GM10847 (cell line): ENCODE data around the gene STIP1.
A peak's percentile ranks its signal among the peaks of the same experiment; 100 is the strongest.

Experiments
- POLR2A ChIP-seq: IDR thresholded peaks from 2 replicates; pipeline ENCODE4 v1.6.1; 2011; ENCODE audit not compliant: insufficient read length; ENCODE audit errors: extremely low read depth

The STIP1 gene

DNA sequence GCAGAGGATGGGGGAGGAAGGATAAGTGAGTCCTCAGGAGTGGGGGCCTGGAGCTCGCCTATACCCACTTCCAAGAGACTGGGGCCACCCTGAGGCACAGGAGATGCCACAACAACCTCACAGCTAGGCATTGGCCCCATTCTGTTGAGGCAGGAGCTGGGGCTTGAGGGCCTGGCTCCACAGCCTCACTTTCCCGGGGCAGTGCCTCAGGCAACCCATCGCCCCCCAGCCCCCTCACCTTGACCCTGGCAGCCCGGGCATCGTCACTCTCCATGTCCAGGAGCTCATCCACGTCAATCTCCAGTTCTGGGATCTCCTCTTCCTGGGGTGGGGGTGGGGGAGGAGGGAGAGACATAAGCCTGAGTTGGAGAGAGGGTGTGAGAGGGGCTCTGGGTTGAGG lies 59.0 kb downstream of the STIP1 start:
- TF ChIP-seq POLR2A = no peak

DNA sequence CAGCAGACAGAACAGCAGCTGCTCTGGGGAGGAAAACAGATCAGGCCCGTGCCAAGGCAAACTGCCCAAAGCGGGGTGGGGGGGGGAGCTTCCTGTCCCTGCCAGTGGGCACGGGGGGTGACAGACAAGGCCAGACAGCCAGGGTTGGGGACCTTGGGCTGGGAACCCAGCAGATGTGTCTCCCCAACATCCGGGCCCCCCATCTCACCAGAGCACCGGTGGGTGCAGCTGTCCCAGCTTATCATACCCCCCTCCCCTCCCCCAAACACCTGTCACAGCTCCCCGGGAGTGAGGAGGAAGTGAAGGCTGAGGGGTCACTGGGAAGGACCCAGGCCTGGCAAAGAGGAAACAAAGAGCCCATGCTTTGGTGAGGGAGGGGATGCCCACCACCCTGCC lies 59.4 kb downstream of the STIP1 start:
- TF ChIP-seq POLR2A = no peak

DNA sequence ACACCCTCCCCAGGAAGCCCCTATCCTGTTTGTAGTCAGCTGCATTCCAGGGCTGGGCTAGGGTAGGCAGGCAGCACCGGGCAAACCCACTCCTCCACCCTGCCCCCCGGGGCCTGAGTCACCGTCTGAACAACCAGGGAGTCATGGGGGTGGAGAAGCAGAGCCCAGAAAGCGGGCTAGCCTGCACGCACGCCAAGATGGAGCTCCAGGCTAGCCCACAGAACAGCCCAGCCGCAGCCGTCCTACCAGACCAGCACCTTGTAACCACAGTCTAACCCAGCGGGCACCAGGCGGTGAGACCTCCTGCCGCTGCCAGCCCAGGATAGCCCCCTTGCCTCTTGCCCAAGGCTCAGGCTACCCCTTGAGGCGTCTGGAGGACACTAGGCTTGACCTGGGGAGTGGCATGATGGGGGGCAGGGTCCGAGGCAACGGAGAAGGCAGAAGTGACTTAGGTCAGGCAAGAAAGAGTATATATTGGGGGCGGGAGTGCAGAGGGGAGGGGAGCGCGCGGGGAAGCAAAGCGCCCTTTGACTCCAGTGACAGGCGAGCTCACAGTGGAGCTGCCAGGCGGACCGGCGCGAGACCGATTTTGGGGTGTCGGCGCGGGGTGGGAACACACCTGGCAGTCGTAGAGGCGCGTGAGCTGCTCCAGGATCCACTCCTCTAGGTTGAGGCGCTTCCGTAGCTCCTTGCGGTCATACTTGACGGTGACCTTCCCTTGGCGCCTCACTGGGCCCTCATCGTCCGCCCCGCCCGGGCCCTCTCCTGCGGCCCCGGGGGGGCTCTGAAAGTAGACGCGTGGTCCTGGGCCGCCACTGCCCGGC lies 60.0 kb downstream of the STIP1 start:
- peak; percentile 26 for TF ChIP-seq POLR2A

DNA sequence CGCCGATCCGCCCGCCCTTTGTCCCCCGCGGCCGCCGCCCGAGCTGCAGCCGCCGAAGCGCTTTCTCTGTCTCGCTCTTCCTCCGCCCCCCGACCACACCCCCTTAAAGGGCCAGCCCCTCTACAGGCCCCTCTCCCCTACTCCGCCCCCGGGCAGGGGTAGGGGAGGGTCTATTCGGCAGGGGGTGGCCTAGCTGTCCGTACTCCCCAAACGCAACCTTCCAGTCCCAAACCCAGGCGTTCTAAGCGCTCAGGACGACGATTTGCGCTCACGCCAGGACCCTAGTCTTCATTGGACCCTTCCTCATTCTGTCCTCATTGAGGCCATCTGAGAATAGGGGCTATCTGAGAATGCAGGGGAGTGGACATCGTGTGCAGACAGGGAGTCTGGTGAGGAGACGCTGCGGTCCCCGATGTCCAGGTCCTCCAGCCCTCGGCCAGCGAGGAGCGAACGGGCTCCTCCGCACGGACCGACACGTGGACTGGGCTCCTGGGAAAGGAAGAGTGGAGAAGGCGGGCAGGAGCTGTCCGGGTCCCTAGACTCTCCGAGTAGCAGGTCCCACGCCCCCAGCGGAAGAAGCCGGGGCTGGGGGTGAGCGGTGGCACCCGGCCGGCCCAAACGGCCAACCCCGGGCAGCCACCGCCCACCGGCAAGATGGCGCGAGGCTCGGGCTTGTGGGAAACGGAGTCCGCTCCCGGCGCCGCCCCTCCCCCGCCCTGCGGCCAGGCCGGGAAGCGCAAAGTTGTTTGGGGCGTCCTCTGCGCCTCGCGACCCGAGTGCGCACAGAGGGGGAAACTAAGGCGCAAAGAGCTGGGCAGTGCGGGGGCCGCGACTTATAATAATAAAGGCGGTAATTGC lies 61.1 kb downstream of the STIP1 start, which contains the start of gene PPP1R14B:
Gene PPP1R14B (minus strand): TSS at position 73 of the 858 bp plus-strand sequence. CDS start 270 bp downstream, outside the sequence.
- no peak for TF ChIP-seq POLR2A

DNA sequence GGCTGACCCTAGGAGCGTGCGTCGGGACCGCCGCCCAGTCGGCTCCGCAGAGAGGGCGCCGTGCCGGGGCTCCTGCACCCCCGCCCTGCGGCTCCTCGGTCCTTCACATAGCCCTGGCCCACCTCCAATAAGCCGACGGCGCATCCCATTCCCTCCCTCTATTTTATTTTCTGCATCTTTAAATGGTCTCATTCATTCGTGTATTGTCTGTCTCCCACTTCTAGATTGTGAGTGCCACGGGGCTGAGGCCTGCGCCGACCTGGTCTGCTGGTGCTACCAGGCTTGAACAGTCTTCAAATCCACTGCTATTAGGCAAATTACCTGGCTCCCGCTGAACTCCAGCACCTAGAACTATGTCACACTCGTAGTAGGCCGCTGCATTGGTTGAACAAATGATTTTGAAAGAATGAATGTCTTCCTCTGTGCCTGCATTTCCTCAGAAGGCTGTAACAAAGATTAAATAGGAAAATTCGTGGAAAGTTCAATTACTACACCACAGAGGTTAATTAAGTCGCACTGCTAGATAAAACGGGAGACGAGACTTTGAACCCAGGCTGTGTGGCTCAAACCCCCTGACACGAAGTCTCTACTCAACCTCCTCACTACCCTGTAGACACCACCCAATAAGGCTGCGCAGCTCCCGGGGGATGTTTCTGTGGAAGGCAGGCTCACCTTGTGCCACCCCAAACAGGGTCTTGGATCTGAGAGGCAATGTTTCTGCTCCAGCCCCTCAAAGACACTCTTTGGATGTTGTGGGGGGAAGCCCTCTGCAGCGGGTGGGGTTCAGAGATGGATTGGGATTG lies 62.0 kb downstream of the STIP1 start:
- TF ChIP-seq POLR2A = no peak

DNA sequence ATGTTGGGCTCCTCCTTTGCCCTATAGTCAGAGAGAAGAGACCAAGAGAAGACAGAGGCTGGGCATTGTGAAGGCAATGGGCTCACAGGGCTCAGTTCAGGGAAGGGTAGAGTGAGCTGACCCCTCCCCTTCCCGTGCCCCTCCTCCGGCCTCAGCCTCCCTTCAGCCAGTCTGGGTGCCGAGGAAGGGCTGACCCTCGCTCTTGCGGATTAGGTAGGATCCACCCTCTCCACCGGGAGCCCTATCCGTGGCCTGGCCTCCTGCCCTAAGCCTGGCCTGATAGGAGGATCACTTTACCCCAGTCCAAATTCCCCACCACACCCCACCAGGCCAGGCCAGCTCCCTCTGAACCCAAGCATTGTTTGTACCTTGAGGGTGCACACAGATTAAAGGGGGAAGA lies 62.6 kb downstream of the STIP1 start:
- TF ChIP-seq POLR2A = no peak

DNA sequence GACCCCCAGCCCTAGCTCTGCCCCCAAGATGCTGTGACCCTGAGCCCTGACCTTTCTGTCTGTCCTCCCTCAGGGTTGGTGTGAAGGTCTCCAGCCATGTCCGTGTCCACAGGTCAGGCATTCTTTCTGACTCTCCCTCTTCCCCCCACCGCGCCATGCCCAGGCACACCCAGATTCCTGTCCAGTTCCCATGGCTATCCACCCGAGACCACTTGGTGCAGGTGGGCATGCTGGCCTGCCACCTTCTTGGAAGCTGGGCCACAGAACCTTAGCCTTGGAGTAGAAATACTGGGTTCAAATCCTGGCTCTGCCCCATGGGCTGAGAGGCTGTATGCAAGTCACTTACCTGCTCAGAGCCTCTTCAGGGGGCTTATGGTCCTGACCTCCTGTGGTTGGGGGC lies 63.1 kb downstream of the STIP1 start:
- no peak for TF ChIP-seq POLR2A

DNA sequence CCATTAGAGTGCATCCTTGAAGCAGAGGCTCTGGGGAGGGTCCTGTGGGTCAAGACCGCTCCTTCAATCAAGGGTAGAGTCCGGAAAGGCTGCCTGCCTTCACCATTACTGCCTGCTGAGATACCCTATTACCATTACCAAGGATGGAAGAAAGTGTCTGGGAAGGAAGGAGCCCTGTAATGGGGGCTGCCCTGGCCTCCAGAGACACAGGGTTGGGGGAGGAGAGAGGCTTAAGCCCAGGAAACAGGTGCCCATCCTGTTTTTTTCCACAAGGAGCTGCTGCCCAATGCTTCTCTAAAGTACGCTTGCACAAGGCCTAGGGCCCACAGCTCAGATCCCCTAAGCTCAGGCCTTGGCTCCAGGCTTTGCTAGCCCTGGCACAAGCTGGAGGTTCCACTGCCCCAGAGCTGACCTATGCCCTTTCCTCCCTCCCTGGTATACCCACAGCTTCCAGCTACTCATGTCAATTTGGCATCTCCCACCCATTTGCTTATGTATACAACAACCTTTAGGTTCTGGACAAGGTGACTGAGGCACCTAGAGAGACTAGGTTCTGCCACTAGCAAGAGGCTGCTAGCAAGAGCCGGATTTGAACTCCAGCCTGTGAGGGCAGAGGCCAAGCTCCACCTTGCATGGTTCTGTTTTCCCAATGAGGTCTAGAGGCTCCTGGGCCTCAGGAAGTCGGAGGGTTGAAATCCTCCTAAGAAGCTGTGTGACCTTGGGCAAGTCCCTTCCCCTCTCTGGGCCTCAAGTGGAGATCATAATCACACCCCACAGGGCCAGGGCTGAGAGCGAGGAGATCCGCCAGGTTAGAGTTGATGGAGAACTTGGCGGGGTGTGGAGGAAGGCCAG lies 63.8 kb downstream of the STIP1 start:
- no peak for TF ChIP-seq POLR2A

DNA sequence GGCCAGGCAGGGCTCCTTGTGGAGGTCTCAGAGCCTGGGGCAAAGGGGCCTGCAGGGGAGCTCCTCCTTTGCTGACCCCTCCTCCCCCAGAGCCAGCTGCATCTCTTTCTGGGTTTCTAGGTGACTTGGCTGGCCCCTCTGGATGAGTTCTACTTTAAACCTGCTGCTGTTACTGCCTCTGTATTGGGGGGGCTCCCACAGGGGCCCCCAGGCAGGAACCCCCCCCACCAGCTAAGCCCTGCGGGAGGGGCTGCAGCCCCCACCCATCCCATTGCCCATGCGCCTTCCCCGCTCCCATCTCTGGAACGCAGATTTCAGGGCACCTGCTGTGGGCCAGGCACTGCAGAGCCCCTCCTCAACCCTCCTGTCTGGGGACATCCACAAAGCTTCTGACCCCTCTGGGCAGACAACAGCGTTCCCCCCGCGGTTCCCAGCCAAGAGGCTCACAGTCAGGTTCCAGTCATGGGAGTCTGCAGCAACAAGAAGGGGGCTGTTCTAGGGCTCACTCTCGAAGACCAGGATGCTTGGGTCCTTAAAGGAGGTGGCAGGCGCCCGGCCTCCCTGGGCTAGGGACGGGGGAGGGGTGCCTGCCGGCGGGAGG lies 64.5 kb downstream of the STIP1 start:
- no peak for TF ChIP-seq POLR2A

DNA sequence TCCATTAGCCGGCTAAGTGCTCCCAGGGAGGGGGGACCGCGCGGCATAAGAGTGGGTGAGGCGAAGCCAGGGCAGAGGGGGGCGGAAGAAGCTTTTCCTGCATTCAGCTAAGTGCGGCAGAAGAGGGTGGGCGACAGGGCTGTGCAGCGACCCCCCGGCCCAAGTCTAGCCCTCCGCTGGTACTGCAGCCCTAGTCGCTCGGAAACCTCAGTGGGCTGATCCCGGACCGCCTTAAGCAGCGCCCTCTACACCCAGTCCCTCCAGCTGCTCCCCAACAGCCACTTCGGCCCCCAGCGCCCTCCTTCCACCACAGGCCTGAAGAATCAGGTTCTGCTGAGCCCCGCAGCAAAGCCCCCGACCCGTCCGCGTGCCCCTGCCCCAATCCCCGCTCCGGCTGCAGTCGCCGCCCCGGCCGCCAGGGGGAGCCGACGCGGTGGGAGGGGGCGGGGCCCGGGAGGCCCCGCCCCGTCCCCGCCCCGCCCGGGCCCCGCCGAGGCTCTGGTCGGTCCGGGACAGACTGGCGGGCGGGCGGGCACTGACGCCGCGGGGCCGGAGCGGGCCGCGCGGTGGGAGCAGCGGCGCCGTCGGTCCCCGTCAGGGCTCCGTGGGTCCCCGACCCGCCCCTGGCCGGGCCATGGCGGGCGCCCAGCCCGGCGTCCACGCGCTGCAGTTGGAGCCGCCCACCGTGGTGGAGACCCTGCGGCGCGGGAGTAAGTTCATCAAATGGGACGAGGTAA lies 65.2 kb downstream of the STIP1 start, which contains the start of gene PLCB3:
Gene PLCB3 (plus strand): TSS at position 515 of the 737 bp plus-strand sequence. CDS start 120 bp downstream, at position 635.
- TF ChIP-seq POLR2A = peak; percentile 44

DNA sequence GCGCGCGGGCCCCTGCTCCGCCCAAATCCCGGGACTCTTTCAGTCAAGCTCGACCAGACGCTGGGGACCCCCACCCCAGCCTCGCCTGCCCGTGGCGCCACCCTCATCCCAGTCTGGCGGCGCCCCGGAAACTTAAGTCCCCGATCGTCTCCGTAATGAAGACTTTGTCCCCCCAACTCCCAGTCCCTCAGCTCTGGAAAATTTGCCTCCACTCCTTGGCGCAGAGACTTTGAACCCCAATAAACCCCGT lies 65.7 kb downstream of the STIP1 start:
- TF ChIP-seq POLR2A = no peak

DNA sequence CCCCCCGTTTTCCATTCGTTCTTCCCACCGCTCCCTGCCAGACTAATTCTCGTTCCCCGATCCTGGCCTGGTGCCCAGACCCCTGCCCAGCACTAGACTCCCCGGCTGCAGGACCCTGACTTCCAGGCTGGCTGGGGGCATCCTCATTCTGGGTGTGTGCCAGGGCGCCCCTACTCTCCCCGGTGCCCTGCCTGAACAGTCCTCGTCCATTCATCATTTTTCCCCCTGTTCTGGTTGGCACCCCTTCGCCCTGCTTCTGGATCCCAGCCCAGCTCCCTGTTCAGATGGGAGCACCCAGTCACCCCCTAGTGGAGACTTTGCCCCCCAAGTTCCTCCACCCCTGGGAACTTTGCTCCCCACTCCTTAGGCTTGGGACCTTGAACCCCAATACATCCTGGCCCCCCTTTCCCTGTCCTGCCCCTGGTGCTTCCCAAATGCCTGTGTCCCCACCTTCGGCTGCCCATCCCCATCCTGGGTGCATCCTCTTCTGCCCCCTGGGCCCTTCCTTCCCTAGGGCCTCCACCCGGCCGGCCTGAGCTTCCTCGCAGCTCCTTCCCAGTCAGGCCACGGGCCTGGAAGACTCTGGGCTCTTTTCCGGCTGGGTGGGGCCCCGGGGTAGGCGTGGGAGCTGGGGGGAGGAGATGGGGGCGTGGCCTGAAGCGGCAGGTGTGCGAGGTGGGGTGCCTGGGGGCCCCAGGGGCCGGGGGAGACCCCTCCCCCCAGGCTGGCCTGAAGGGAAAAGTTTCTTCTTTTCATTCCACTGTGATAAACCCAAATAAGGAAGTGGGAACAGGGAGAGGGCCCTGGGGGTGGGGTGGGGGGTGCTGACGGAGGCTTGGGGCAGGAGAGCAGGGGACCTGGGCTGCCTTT lies 66.3 kb downstream of the STIP1 start:
- TF ChIP-seq POLR2A = no peak

DNA sequence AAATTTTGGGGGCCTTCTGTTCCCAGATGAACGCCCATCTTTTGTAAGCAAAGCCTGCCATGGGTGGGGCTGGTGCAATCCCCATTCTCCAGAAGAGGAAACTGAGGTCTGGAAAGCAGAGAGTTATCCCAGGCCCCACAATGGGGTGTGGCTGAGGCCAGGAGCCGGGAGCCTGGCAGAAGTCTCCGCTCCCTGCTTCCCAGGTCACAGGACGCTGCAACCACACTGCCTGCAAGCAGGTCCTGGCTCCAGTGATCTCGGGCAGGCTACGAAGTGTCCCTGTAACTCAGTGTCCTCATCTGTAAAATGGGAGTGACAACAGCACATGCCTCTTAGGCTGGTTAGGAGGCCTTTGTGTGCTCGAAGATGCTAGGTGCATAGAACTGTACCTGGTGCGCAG lies 67.1 kb downstream of the STIP1 start:
- TF ChIP-seq POLR2A = no peak

DNA sequence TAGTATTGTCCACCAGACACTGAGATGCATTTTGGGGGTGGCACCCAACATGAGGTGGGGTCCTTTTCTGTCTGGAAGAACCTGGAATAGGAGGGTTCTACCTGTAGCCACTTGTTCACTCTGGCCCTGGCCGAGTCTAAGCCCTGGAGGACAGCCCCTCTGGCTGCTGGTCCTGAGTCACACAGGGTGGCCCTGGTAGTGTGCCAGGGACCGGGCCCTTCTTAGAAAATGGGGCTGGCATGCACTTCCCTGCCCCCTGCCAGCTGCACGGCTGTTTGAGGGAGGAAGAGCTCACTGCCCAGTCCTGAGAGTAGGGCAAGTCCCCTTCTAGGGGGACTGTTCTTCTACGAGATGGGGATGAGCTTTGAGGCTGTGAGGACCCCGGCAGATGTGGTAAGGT lies 67.5 kb downstream of the STIP1 start:
- no peak for TF ChIP-seq POLR2A
